22Rv1 (cell line): ENCODE data around the gene CCDC88A.

Source experiments
- CTCF ChIP-seq: fragments of 450-650 bp; IDR thresholded peaks from 2 replicates; pipeline ENCODE4 v1.5.1; 2017; ENCODE audit warnings: mild to moderate bottlenecking
- ZFX ChIP-seq: fragments of 450-650 bp; IDR thresholded peaks from 2 replicates; pipeline ENCODE4 v1.6.1; 2017; ENCODE audit warnings: antibody characterized with exemption, borderline replicate concordance

- TF ChIP-seq CTCF = no peak
- no peak for TF ChIP-seq ZFX
Observed at GRCh38 chr2:55269645-55269990, 150.0 kb downstream of the CCDC88A start.
